Colonic mucosa (tissue), 4 donors: ENCODE results near the gene GJC3. TPM values are rescaled to one million over a fixed set of nuclear protein-coding genes. Genes with fewer than 3 reads are reported as not detected.

Experiments used
- DNase-seq: peaks from one replicate; pipeline ENCODE4 v3.0.0-alpha.2; 2020
- H3K27ac ChIP-seq: fragments of 200-600 bp; one replicate; pipeline ENCODE4 v1.8.0; 2021
- H3K27me3 ChIP-seq: fragments of 200-600 bp; one replicate; pipeline ENCODE4 v1.8.0; 2021
- H3K36me3 ChIP-seq: fragments of 200-600 bp; one replicate; pipeline ENCODE4 v1.8.0; 2021
- H3K4me1 ChIP-seq: fragments of 200-600 bp; one replicate; pipeline ENCODE4 v1.8.0; 2021; ENCODE audit warnings: mild to moderate bottlenecking
- H3K4me3 ChIP-seq: fragments of 200-600 bp; one replicate; pipeline ENCODE4 v1.8.0; 2021
- H3K9ac ChIP-seq, 2 donors: one replicate each; pipeline ENCODE4 v1.7.0; 2013; ENCODE audit warnings: control low read depth in 2 of 2, low read depth in 2 of 2, low read length in 2 of 2
- H3K9me3 ChIP-seq: fragments of 200-600 bp; one replicate; pipeline ENCODE4 v1.8.0; 2021
- CTCF ChIP-seq: fragments of 200-600 bp; IDR thresholded peaks from one replicate; pipeline ENCODE4 v1.8.0; 2022; ENCODE audit warnings: antibody characterized with exemption, mild to moderate bottlenecking
- intact Hi-C: fragments of 100-400 bp; cut with DNase I; formaldehyde crosslinking; loops from one replicate; pipeline ENCODE4 v1.14.1; 2022
- total RNA-seq, 2 donors: library from RNA; stranded (reverse); fragmentation: NEBNext Ultra II Directional in 1 of 2; extraction: Animal tissue kit (Norgen Biotek cat#: 25700) in 1 of 2; gene quantifications; one replicate each; pipeline ENCODE4 v1.2.1, GENCODE V29; 2021
- donor health status: healthy.
- donor health status: DM: no; HTN: no; CAD: no.
- donor health status: DM: no; HTN: no; CAD: no.

The GJC3 gene
- total RNA-seq, 2 donors from 2014 or later = not detected

- H3K27ac ChIP-seq = peak within 1 kb of the TSS; percentile 93
- no peaks in the 10 kb centered on the region for H3K36me3 ChIP-seq
- TF ChIP-seq CTCF = no peak
- no peaks in the 10 kb centered on the region for H3K27me3 ChIP-seq
- no peaks in the 10 kb centered on the region for H3K9me3 ChIP-seq
- H3K4me1 ChIP-seq = peaks cover 8% of the 10 kb centered on the region
- H3K4me3 ChIP-seq = peak within 1 kb of the TSS; percentile 98
- intact Hi-C loops = no loop called here
- peak within 1 kb of the TSS; percentile 64 to 87 for H3K9ac ChIP-seq
- peak; percentile 95 for DNase-seq
Observed at GRCh38 chr7:99918959-99919813, 10.2 kb downstream of the GJC3 start, which contains the start of gene TRIM4. TSS of gene TRIM4 (minus strand) at chr7:99919530. CDS start at chr7:99919401, 129 bp downstream.

GRCh38 chr7:99910976-99911375 lies 18.4 kb downstream of the GJC3 start:
- no peaks in the 10 kb centered on the region for H3K4me1 ChIP-seq
- DNase-seq = no peak
- TF ChIP-seq CTCF = no peak
- H3K27ac ChIP-seq = no peak overlapping the region
- H3K9ac ChIP-seq = no peak overlapping the region
- peaks cover 19% of the 10 kb centered on the region for H3K36me3 ChIP-seq
- no peak overlapping the region for H3K4me3 ChIP-seq
- H3K27me3 ChIP-seq = no peaks in the 10 kb centered on the region
- no peaks in the 10 kb centered on the region for H3K9me3 ChIP-seq
- intact Hi-C loops = loop anchor here (5.0 kb wide), 1 partner anchor 81 kb away; no protein-coding TSS in a partner anchor

GRCh38 chr7:99901581-99901980 lies 27.8 kb downstream of the GJC3 start:
- no peak for DNase-seq
- H3K4me1 ChIP-seq = no peaks in the 10 kb centered on the region
- intact Hi-C loops = no loop called here
- H3K9ac ChIP-seq = no peak overlapping the region
- H3K4me3 ChIP-seq = no peak overlapping the region
- no peaks in the 10 kb centered on the region for H3K9me3 ChIP-seq
- no peak overlapping the region for H3K27ac ChIP-seq
- TF ChIP-seq CTCF = no peak
- H3K36me3 ChIP-seq = peaks cover 13% of the 10 kb centered on the region
- no peaks in the 10 kb centered on the region for H3K27me3 ChIP-seq

- H3K36me3 ChIP-seq = peaks cover 9% of the 10 kb centered on the region
- no peak overlapping the region for H3K9ac ChIP-seq
- no peak overlapping the region for H3K27ac ChIP-seq
- H3K27me3 ChIP-seq = no peaks in the 10 kb centered on the region
- intact Hi-C loops = no loop called here
- H3K4me3 ChIP-seq = no peak overlapping the region
- H3K9me3 ChIP-seq = no peaks in the 10 kb centered on the region
- H3K4me1 ChIP-seq = no peaks in the 10 kb centered on the region
- no peak for DNase-seq
- TF ChIP-seq CTCF = no peak
Observed at GRCh38 chr7:99899830-99900519, 29.4 kb downstream of the GJC3 start.

GRCh38 chr7:99898836-99899235 lies 30.6 kb downstream of the GJC3 start:
- Histone ChIP-seq H3K9ac (no peak overlapping the region), H3K4me3 (no peak overlapping the region), H3K27me3 (no peaks in the 10 kb centered on the region), H3K36me3 (peaks cover 9% of the 10 kb centered on the region), H3K9me3 (no peaks in the 10 kb centered on the region), H3K4me1 (no peaks in the 10 kb centered on the region), H3K27ac (no peak overlapping the region)
- no peak for DNase-seq
- TF ChIP-seq CTCF = no peak
- intact Hi-C loops = no loop called here
